ENCODE results near the gene RAB11FIP3. TPM values are rescaled to one million over a fixed set of nuclear protein-coding genes. Genes with fewer than 3 reads are reported as not detected.

RAB11FIP3 gene
- total and polyA plus RNA-seq, 12 donors, result 12.7 to 63.4 (median 40.8) TPM

DNA sequence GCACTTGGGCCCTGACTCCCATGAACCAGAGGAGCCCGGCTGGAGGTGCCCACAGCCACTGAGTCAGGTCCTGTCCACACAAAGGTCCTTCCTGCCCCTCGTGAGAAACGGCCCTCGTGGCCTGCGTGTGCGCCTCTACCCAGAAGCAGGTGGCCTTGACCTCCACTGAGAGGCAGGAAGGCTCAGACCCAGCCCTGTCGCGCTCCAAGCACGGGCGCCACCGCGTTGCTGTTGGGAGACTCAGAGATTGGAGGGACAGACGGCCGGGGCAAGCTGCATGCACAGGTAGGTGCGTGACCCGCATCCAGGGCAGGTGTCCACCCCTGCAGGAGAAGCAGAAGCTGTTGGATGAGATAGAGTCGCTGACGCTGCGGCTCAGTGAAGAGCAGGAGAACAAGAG lies 94.0 kb downstream of the RAB11FIP3 start:
- peak in 1 of 7 donors; percentile 26 for DNase-seq
- WGBS, 4 donors, result 79 to 100% (median 82%) methylated on average over 5 to 19 of the region's 19 CpGs
- H3K9me3 ChIP-seq (replicated peaks in 1 of 3), result no peaks in the 10 kb centered on the region
- H3K4me3 ChIP-seq, result no peak overlapping the region
- TF ChIP-seq, protein P1, sequence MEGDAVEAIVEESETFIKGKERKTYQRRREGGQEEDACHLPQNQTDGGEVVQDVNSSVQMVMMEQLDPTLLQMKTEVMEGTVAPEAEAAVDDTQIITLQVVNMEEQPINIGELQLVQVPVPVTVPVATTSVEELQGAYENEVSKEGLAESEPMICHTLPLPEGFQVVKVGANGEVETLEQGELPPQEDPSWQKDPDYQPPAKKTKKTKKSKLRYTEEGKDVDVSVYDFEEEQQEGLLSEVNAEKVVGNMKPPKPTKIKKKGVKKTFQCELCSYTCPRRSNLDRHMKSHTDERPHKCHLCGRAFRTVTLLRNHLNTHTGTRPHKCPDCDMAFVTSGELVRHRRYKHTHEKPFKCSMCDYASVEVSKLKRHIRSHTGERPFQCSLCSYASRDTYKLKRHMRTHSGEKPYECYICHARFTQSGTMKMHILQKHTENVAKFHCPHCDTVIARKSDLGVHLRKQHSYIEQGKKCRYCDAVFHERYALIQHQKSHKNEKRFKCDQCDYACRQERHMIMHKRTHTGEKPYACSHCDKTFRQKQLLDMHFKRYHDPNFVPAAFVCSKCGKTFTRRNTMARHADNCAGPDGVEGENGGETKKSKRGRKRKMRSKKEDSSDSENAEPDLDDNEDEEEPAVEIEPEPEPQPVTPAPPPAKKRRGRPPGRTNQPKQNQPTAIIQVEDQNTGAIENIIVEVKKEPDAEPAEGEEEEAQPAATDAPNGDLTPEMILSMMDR (IDR thresholded peaks at IDR 0.05), result no peak
- no peak for TF ChIP-seq POLR2A (IDR thresholded peaks at IDR 0.05)
- H3K27me3 ChIP-seq, result no peaks in the 10 kb centered on the region
- peaks cover 0 to 5% of the 10 kb centered on the region in 2 donors for H3K4me1 ChIP-seq (replicated peaks in 1 of 2)
- no peak overlapping the region for H3K27ac ChIP-seq
- peaks cover 0 to 24% of the 10 kb centered on the region in 2 donors for H3K36me3 ChIP-seq (replicated peaks in 1 of 2)
- intact Hi-C loops (cut with DNase I), result no loop called here

DNA sequence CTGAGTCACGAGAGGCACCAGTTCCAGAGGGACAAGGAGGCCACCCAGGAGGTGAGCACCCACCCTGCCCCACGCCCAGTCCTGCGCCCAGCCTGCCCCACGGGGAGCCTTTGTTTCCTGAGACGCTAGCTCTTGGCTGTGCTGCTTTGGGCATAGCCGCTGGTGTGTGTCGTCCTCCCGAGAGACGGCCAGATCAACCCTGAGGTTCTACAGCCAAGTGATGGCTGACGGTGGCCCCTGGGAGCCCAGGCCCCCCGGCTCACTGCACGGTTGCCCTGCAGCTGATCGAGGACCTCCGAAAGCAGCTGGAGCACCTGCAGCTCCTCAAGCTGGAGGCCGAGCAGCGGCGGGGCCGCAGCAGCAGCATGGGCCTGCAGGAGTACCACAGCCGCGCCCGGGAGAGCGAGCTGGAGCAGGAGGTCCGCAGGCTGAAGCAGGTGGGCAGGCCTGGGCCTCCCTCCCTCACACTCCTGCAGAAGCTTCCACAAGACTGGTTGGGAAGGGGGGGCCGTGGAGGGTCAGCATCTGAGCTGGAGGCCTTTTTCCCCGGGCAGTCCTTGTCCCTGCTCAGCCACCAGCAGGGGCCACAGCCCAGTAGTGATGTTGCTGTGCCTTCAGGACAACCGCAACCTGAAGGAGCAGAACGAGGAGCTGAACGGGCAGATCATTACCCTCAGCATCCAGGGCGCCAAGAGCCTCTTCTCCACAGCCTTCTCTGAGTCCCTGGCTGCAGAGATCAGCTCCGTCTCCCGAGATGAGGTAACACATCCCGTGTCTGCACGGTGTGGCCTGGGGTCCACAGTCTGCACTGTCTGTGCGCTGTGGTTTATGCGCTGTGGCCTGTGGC lies 94.6 kb downstream of the RAB11FIP3 start:
- peak in 1 of 7 donors; percentile 24 for DNase-seq
- no peak overlapping the region for H3K27ac ChIP-seq
- intact Hi-C loops (cut with DNase I), result loop anchor here (10.0 kb wide), 2 partner anchors 85 to 125 kb away; partner anchors contain the start of gene NME4 (in 1 of the 2)
- no peak overlapping the region for H3K4me3 ChIP-seq
- no peaks in the 10 kb centered on the region for H3K9me3 ChIP-seq (replicated peaks in 1 of 3)
- TF ChIP-seq, protein P1 (IDR thresholded peaks at IDR 0.05), result no peak
- no peak for TF ChIP-seq POLR2A (IDR thresholded peaks at IDR 0.05)
- 93 to 99% (median 95%) methylated on average over 10 to 35 of the region's 35 CpGs for WGBS, 4 donors
- H3K4me1 ChIP-seq (replicated peaks in 1 of 2), result peaks cover 0 to 9% of the 10 kb centered on the region in 2 donors
- no peaks in the 10 kb centered on the region for H3K27me3 ChIP-seq
- peaks cover 0 to 24% of the 10 kb centered on the region in 2 donors for H3K36me3 ChIP-seq (replicated peaks in 1 of 2)

DNA sequence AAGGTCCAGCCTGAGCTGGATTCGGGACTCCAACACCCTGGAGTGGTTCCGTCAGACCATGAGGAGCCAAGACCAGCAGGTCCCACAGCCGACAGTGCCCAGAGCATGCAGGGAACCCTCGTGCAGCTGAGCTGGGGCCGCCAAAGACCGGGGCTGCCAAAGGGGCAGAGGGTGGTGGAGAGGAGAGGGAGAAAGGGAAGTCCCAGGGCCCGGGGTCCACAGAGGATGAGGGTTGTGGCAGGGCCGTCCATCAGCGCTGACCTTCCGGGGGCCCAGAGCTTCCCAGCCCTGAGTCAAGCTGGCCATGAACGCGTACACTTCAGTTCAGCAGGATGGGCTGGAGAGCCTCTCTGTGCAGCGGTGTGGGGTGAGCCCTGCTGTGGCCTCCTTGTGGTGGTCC lies 95.4 kb downstream of the RAB11FIP3 start:
- no peak overlapping the region for H3K27ac ChIP-seq
- DNase-seq, result peak in 1 of 7 donors; percentile 19
- no peaks in the 10 kb centered on the region for H3K9me3 ChIP-seq (replicated peaks in 1 of 3)
- WGBS, 4 donors, result 89 to 100% (median 92%) methylated on average over 8 to 13 of the region's 13 CpGs
- intact Hi-C loops (cut with DNase I), result loop anchor here (10.0 kb wide), 2 partner anchors 86 to 126 kb away; partner anchors contain the start of gene NME4 (in 1 of the 2)
- H3K36me3 ChIP-seq (replicated peaks in 1 of 2), result peaks cover 0 to 20% of the 10 kb centered on the region in 2 donors
- TF ChIP-seq, protein P1 (IDR thresholded peaks at IDR 0.05), result no peak
- no peak for TF ChIP-seq POLR2A (IDR thresholded peaks at IDR 0.05)
- H3K27me3 ChIP-seq, result no peaks in the 10 kb centered on the region
- no peak overlapping the region for H3K4me3 ChIP-seq
- peaks cover 6 to 17% of the 10 kb centered on the region in 2 donors for H3K4me1 ChIP-seq (replicated peaks in 1 of 2)

DNA sequence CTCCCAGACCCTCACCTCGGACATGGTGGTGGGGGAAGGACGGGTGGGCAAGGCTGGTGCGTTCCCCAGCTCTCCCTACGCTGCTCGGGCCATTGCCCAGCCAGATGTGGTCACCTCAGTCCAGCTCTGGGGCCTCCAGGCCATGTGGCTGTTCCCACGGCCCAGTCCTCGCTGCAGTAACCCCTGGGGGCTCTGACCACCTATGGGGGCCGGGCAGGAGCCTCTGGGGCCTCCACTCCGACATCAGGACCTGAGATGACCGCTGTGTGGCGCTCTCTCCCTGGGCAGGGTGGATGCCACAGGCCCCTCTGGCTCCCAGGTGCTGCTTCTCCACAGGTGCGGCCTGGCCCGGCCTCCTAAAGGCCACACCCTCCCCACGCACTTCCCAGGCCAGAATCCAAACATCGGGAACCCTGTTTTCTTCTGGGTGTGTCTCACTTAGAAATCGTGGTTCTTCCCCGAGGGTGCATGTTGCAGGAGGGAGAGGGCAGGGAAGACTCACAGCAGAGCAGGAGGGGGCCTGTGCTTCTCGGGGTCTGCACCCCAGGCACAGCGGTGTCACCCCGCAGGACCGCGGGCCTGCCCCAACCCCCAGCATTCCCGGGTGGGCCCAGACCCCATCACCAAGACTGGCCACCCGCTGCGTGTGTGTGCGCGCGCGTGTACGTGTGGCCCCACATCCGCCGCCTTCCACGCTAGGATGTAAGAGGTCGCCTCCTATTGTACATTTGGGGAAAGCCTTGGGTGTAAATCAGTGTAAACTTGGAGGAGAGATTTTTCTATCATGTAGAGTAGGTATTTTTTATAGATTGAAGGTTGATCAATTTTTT lies 96.1 kb downstream of the RAB11FIP3 start:
- H3K27ac ChIP-seq, result no peak overlapping the region
- intact Hi-C loops (cut with DNase I), result loop anchor here (10.0 kb wide), 2 partner anchors 87 to 127 kb away; partner anchors contain the start of gene NME4 (in 1 of the 2)
- H3K4me3 ChIP-seq, result no peak overlapping the region
- WGBS, 4 donors, result 67 to 87% (median 84%) methylated on average over 16 to 34 of the region's 34 CpGs
- DNase-seq, result no peak
- H3K4me1 ChIP-seq (replicated peaks in 1 of 2), result peaks cover 14 to 25% of the 10 kb centered on the region in 2 donors
- TF ChIP-seq POLR2A (IDR thresholded peaks at IDR 0.05), result no peak
- TF ChIP-seq, protein P1 (IDR thresholded peaks at IDR 0.05), result no peak
- peaks cover 0 to 12% of the 10 kb centered on the region in 2 donors for H3K36me3 ChIP-seq (replicated peaks in 1 of 2)
- H3K9me3 ChIP-seq (replicated peaks in 1 of 3), result no peaks in the 10 kb centered on the region
- no peaks in the 10 kb centered on the region for H3K27me3 ChIP-seq

Measured in adrenal gland (tissue), 12 donors.